Measurements from ENCODE around the gene LIPI. TPM values are rescaled to one million over a fixed set of nuclear protein-coding genes. Genes with fewer than 3 reads are reported as not detected.

LIPI gene
- polyA plus RNA-seq, 1 donor (not counting 4 experiments of a cell fraction or from before 2014, with no cell fraction given), result not detected

DNA sequence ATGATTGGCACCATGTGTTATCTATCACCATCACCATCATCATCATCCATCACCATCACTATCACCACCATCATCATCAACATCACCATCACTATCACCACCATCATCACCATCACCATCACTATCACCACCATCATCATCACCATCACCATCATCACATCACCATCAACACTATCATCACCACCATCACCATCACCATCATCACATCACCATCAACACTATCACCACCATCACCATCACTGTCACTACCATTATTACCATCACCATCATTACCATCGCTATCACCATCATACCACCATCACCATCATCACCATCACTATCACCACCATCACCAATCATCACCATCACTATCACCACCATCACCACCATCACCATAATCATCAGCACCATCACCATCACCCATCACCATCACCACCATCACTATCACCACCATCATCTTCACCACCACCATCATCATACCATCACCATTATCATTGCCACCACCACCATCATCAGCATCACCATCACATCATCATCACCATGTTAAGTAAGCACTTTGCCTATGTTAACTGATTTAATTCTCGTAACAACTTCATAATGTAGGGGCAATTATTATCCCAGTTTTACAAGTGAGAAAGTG is 112.8 kb downstream of the LIPI start:
- H3K27ac ChIP-seq (ENCODE audit: control insufficient read depth, insufficient read depth, low read length), result no peak overlapping the region
- H3K36me3 ChIP-seq (ENCODE audit: control insufficient read depth in 2 of 2, extremely low read depth in 1 of 2, insufficient read depth in 2 of 2, low read length in 2 of 2), result no peaks in the 10 kb centered on the region
- H3K79me2 ChIP-seq (ENCODE audit: control insufficient read depth, insufficient read depth, low read length), result no peaks in the 10 kb centered on the region
- no peak overlapping the region for H3K4me2 ChIP-seq (ENCODE audit: control insufficient read depth, extremely low read depth, insufficient read depth, low read depth, low read length)
- DNase-seq (ENCODE audit: low read depth, low spot score) (no peak), FAIRE-seq (no peak)
- H2AFZ ChIP-seq (ENCODE audit: control insufficient read depth, low read length), result no peak overlapping the region
- H3K9me3 ChIP-seq (ENCODE audit: control insufficient read depth, low read depth, low read length), result no peaks in the 10 kb centered on the region
- TF ChIP-seq EZH2 (IDR thresholded peaks at IDR 0.05; ENCODE audit: low read length), result no peak
- dilution Hi-C loops (cut with MboI; ENCODE audit: extremely low pct_ligation_motif_present, low sequenced_read_pairs), result no loop called here
- H3K4me3 ChIP-seq (ENCODE audit: control insufficient read depth in 2 of 3, extremely low read depth in 1 of 3, insufficient read depth in 2 of 3, low read depth in 1 of 3, low read length in 3 of 3), result no peak overlapping the region
- no peaks in the 10 kb centered on the region for H3K27me3 ChIP-seq (ENCODE audit: control insufficient read depth, extremely low read depth, insufficient read depth, low read length)
- H3K9ac ChIP-seq (ENCODE audit: control insufficient read depth, extremely low read depth, insufficient read depth, low read length), result no peak overlapping the region
- H4K20me1 ChIP-seq (ENCODE audit: control insufficient read depth, extremely low read depth, insufficient read depth, low read length), result no peaks in the 10 kb centered on the region
- no peaks in the 10 kb centered on the region for H3K9me1 ChIP-seq (ENCODE audit: control insufficient read depth, extremely low read depth, insufficient read depth, low read length)
- no peaks in the 10 kb centered on the region for H3K4me1 ChIP-seq (ENCODE audit: control insufficient read depth, extremely low read depth, insufficient read depth, low read length)

DNA sequence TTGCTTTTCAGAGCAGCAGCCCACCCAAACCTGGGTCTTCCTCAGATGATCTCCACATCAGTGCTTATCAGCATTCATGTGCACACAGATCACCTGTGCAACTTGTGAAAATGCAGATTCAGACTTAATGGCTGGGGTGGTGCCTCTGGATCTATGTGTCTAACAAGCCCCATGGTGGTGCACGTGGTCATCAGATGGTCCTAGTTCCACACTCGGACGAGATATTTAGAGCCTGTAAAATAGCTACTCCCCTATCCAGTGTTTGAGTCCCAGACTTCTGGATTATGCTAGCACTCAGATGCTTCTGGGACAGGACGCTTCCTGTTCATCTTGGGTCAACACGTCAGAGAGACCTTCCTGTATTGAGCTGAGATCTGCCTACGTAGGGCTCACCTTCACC is 114.2 kb downstream of the LIPI start:
- DNase-seq (ENCODE audit: low read depth, low spot score) (no peak), FAIRE-seq (no peak)
- dilution Hi-C loops (cut with MboI; ENCODE audit: extremely low pct_ligation_motif_present, low sequenced_read_pairs), result no loop called here
- Histone ChIP-seq H3K9me1 (ENCODE audit: control insufficient read depth, extremely low read depth, insufficient read depth, low read length) (no peaks in the 10 kb centered on the region), H3K4me2 (ENCODE audit: control insufficient read depth, extremely low read depth, insufficient read depth, low read depth, low read length) (no peak overlapping the region), H3K4me3 (ENCODE audit: control insufficient read depth in 2 of 3, extremely low read depth in 1 of 3, insufficient read depth in 2 of 3, low read depth in 1 of 3, low read length in 3 of 3) (no peak overlapping the region), H3K4me1 (ENCODE audit: control insufficient read depth, extremely low read depth, insufficient read depth, low read length) (no peaks in the 10 kb centered on the region), H3K27ac (ENCODE audit: control insufficient read depth, insufficient read depth, low read length) (no peak overlapping the region), H3K9ac (ENCODE audit: control insufficient read depth, extremely low read depth, insufficient read depth, low read length) (no peak overlapping the region), H3K36me3 (ENCODE audit: control insufficient read depth in 2 of 2, extremely low read depth in 1 of 2, insufficient read depth in 2 of 2, low read length in 2 of 2) (no peaks in the 10 kb centered on the region), H3K9me3 (ENCODE audit: control insufficient read depth, low read depth, low read length) (no peaks in the 10 kb centered on the region), H4K20me1 (ENCODE audit: control insufficient read depth, extremely low read depth, insufficient read depth, low read length) (no peaks in the 10 kb centered on the region), H3K79me2 (ENCODE audit: control insufficient read depth, insufficient read depth, low read length) (no peaks in the 10 kb centered on the region), H2AFZ (ENCODE audit: control insufficient read depth, low read length) (no peak overlapping the region), H3K27me3 (ENCODE audit: control insufficient read depth, extremely low read depth, insufficient read depth, low read length) (no peaks in the 10 kb centered on the region)
- no peak for TF ChIP-seq EZH2 (IDR thresholded peaks at IDR 0.05; ENCODE audit: low read length)
- TF ChIP-seq, protein P1, sequence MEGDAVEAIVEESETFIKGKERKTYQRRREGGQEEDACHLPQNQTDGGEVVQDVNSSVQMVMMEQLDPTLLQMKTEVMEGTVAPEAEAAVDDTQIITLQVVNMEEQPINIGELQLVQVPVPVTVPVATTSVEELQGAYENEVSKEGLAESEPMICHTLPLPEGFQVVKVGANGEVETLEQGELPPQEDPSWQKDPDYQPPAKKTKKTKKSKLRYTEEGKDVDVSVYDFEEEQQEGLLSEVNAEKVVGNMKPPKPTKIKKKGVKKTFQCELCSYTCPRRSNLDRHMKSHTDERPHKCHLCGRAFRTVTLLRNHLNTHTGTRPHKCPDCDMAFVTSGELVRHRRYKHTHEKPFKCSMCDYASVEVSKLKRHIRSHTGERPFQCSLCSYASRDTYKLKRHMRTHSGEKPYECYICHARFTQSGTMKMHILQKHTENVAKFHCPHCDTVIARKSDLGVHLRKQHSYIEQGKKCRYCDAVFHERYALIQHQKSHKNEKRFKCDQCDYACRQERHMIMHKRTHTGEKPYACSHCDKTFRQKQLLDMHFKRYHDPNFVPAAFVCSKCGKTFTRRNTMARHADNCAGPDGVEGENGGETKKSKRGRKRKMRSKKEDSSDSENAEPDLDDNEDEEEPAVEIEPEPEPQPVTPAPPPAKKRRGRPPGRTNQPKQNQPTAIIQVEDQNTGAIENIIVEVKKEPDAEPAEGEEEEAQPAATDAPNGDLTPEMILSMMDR (optimal IDR thresholded peaks at IDR 0.05 in 1 of 3, IDR thresholded peaks at IDR 0.05 in 1 of 3, conservative IDR thresholded peaks at IDR 0.05 in 1 of 3; ENCODE audit: extremely low read depth in 1 of 3, insufficient read depth in 2 of 3, low read length in 3 of 3), result no peak

DNA sequence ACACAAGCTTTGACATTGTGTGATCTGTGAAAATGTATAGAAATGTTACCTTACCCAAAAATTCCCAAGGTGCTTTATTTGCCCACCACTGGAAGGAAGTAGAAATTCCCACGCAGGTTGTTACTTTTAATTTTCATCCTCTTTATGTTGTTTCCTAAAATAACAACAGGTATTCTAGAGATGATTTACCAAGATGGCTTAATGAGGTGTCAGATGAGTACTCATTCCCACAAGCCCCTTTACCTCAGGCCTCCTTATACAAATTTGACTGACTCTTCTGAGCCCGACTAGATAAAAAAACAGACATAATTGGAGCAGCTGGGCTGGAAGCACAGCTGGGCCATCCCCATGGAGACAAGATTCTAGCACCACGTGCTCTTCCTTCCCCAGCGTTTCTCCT is 114.6 kb downstream of the LIPI start:
- no peak for DNase-seq (ENCODE audit: low read depth, low spot score)
- no peaks in the 10 kb centered on the region for H3K9me1 ChIP-seq (ENCODE audit: control insufficient read depth, extremely low read depth, insufficient read depth, low read length)
- no peak overlapping the region for H3K4me3 ChIP-seq (ENCODE audit: control insufficient read depth in 2 of 3, extremely low read depth in 1 of 3, insufficient read depth in 2 of 3, low read depth in 1 of 3, low read length in 3 of 3)
- no peak overlapping the region for H3K4me2 ChIP-seq (ENCODE audit: control insufficient read depth, extremely low read depth, insufficient read depth, low read depth, low read length)
- H3K4me1 ChIP-seq (ENCODE audit: control insufficient read depth, extremely low read depth, insufficient read depth, low read length), result no peaks in the 10 kb centered on the region
- H3K9me3 ChIP-seq (ENCODE audit: control insufficient read depth, low read depth, low read length), result no peaks in the 10 kb centered on the region
- TF ChIP-seq, protein P1 (optimal IDR thresholded peaks at IDR 0.05 in 1 of 3, IDR thresholded peaks at IDR 0.05 in 1 of 3, conservative IDR thresholded peaks at IDR 0.05 in 1 of 3; ENCODE audit: extremely low read depth in 1 of 3, insufficient read depth in 2 of 3, low read length in 3 of 3), result no peak
- no peak for TF ChIP-seq EZH2 (IDR thresholded peaks at IDR 0.05; ENCODE audit: low read length)
- dilution Hi-C loops (cut with MboI; ENCODE audit: extremely low pct_ligation_motif_present, low sequenced_read_pairs), result no loop called here
- no peak overlapping the region for H3K9ac ChIP-seq (ENCODE audit: control insufficient read depth, extremely low read depth, insufficient read depth, low read length)
- H3K27me3 ChIP-seq (ENCODE audit: control insufficient read depth, extremely low read depth, insufficient read depth, low read length), result no peaks in the 10 kb centered on the region
- FAIRE-seq, result no peak
- no peaks in the 10 kb centered on the region for H4K20me1 ChIP-seq (ENCODE audit: control insufficient read depth, extremely low read depth, insufficient read depth, low read length)
- H2AFZ ChIP-seq (ENCODE audit: control insufficient read depth, low read length), result no peak overlapping the region
- no peaks in the 10 kb centered on the region for H3K36me3 ChIP-seq (ENCODE audit: control insufficient read depth in 2 of 2, extremely low read depth in 1 of 2, insufficient read depth in 2 of 2, low read length in 2 of 2)
- no peak overlapping the region for H3K27ac ChIP-seq (ENCODE audit: control insufficient read depth, insufficient read depth, low read length)
- H3K79me2 ChIP-seq (ENCODE audit: control insufficient read depth, insufficient read depth, low read length), result no peaks in the 10 kb centered on the region
